Neuronal stem cell (in vitro differentiated cells): ENCODE measurements around the gene RANBP10.
A peak's percentile ranks its signal among the peaks of the same experiment; 100 is the strongest.

Experiments
- DNase-seq: peaks from one replicate; pipeline ENCODE4 v3.0.0-alpha.2; 2013; ENCODE audit warnings: low spot score
- H2AFZ ChIP-seq: one replicate; pipeline ENCODE4 v1.6.1; 2013; ENCODE audit warnings: mild to moderate bottlenecking, low read length, inconsistent platforms
- H2AK5ac ChIP-seq: 2 replicates; pipeline ENCODE4 v1.6.1; 2013; ENCODE audit warnings: low read depth, mild to moderate bottlenecking, inconsistent platforms, low read length, moderate library complexity, mixed read lengths
- H2BK120ac ChIP-seq: 2 replicates; pipeline ENCODE4 v1.6.1; 2013; ENCODE audit warnings: low read depth, mild to moderate bottlenecking, inconsistent platforms, low read length, moderate library complexity, mixed read lengths
- H2BK12ac ChIP-seq: one replicate; pipeline ENCODE4 v1.6.1; 2013; ENCODE audit warnings: low read length, inconsistent platforms
- H2BK15ac ChIP-seq: 2 replicates; pipeline ENCODE4 v1.6.1; 2013; ENCODE audit warnings: mild to moderate bottlenecking, low read length, inconsistent platforms, mixed read lengths
- H2BK5ac ChIP-seq: one replicate; pipeline ENCODE4 v1.6.1; 2013; ENCODE audit warnings: inconsistent platforms, mild to moderate bottlenecking, low read length, moderate library complexity
- H3K14ac ChIP-seq: one replicate; pipeline ENCODE4 v1.6.1; 2013; ENCODE audit warnings: low read length, inconsistent platforms
- H3K18ac ChIP-seq: 2 replicates; pipeline ENCODE4 v1.6.1; 2013; ENCODE audit warnings: low read length, inconsistent platforms
- H3K23ac ChIP-seq: 2 replicates; pipeline ENCODE4 v1.6.1; 2013; ENCODE audit warnings: low read depth, mild to moderate bottlenecking, mixed read lengths, low read length, inconsistent platforms; ENCODE audit not compliant: poor library complexity
- H3K27ac ChIP-seq: replicated peaks from 3 replicates; pipeline ENCODE4 v1.5.1; 2013; ENCODE audit warnings: low read length, inconsistent platforms
- H3K27me3 ChIP-seq, 3 experiments: 2 replicates each; pipeline ENCODE4 v1.6.1; 2013; ENCODE audit warnings: low read length in 3 of 3, mild to moderate bottlenecking in 2 of 3, inconsistent platforms in 1 of 3, low read depth in 1 of 3, mixed read lengths in 1 of 3, moderate library complexity in 1 of 3; ENCODE audit not compliant: control insufficient read depth in 3 of 3, insufficient read depth in 3 of 3
- H3K36me3 ChIP-seq, 2 donors: replicated peaks in 1 of 2; 2 replicates each; pipeline ENCODE4 v1.6.1; 2013; ENCODE audit warnings: low read length in 2 of 2; ENCODE audit not compliant: control insufficient read depth in 2 of 2, insufficient read depth in 2 of 2
- H3K4ac ChIP-seq: 2 replicates; pipeline ENCODE4 v1.6.1; 2013; ENCODE audit warnings: inconsistent platforms, mild to moderate bottlenecking, low read length, moderate library complexity
- H3K4me1 ChIP-seq, 2 donors: 1 replicate in 1 of 2; 2 replicates in 1 of 2; pipeline ENCODE4 v1.6.1; 2013; ENCODE audit warnings: low read length in 2 of 2, low read depth in 1 of 2; ENCODE audit not compliant: control insufficient read depth in 2 of 2, insufficient read depth in 1 of 2
- H3K4me2 ChIP-seq: one replicate; pipeline ENCODE4 v1.6.1; 2013; ENCODE audit warnings: mild to moderate bottlenecking, low read length, inconsistent platforms; ENCODE audit not compliant: insufficient read depth, poor library complexity, severe bottlenecking
- H3K4me3 ChIP-seq, 2 donors: 2 replicates each; pipeline ENCODE4 v1.5.1; 2013; ENCODE audit warnings: low read length in 2 of 2, mild to moderate bottlenecking in 2 of 2, inconsistent platforms in 1 of 2, moderate library complexity in 1 of 2
- H3K79me1 ChIP-seq: one replicate; pipeline ENCODE4 v1.6.1; 2013; ENCODE audit warnings: low read depth, mild to moderate bottlenecking, inconsistent platforms, low read length, moderate library complexity
- H3K9ac ChIP-seq: one replicate; pipeline ENCODE4 v1.6.1; 2013; ENCODE audit warnings: mild to moderate bottlenecking, low read depth, low read length, inconsistent platforms; ENCODE audit not compliant: poor library complexity
- H3K9me3 ChIP-seq, 2 donors: replicated peaks in 1 of 2; 2 replicates each; pipeline versions ENCODE3 to v1.6.1; 2013; ENCODE audit warnings: low read length in 2 of 2, mild to moderate bottlenecking in 2 of 2, inconsistent platforms in 1 of 2, low read depth in 1 of 2, mixed read lengths in 1 of 2, moderate library complexity in 1 of 2; ENCODE audit not compliant: control insufficient read depth in 2 of 2, insufficient read depth in 1 of 2
- H4K8ac ChIP-seq: one replicate; pipeline ENCODE4 v1.6.1; 2013; ENCODE audit warnings: low read depth, mild to moderate bottlenecking, inconsistent platforms, low read length, moderate library complexity
- H4K91ac ChIP-seq: one replicate; pipeline ENCODE4 v1.6.1; 2013; ENCODE audit warnings: low read length, low read depth, mild to moderate bottlenecking, inconsistent platforms; ENCODE audit not compliant: poor library complexity
- WGBS, 2 donors: extraction: QIAGEN DNeasy Blood & Tissue Kit; methylation state at CpG; one replicate each; pipeline ENCODE4 v1.1.7; 2013; ENCODE audit warnings: missing lambda C conversion rate in 2 of 2, mixed read lengths in 1 of 2; ENCODE audit not compliant: insufficient read length in 2 of 2, insufficient replicate concordance in 1 of 2; ENCODE audit errors: extremely low coverage in 2 of 2; 5-methylcytosine and 5-hydroxymethylcytosine counted together

Gene RANBP10

GRCh38 chr16:67719778-67720144 lies 86.6 kb downstream of the RANBP10 start:
- Histone ChIP-seq H2AFZ (peak overlapping the region; percentile 94), H2AK5ac (no peak overlapping the region), H3K9ac (peak overlapping the region; percentile 44), H3K18ac (no peak overlapping the region), H3K36me3 (peaks cover 5 to 34% of the 10 kb centered on the region in 2 donors), H2BK12ac (no peak overlapping the region), H3K4me3 (peak overlapping the region; percentile 82 to 88), H4K8ac (no peak overlapping the region), H3K4ac (no peak overlapping the region), H3K79me1 (no peaks in the 10 kb centered on the region), H3K14ac (no peak overlapping the region), H4K91ac (no peak overlapping the region), H2BK5ac (no peak overlapping the region), H2BK15ac (no peak overlapping the region), H3K9me3 (no peaks in the 10 kb centered on the region), H3K27me3 (no peaks in the 10 kb centered on the region), H3K4me2 (peak overlapping the region; percentile 80), H3K23ac (no peak overlapping the region), H3K4me1 (peaks cover 6 to 7% of the 10 kb centered on the region in 2 donors), H2BK120ac (no peak overlapping the region), H3K27ac (no peak overlapping the region)
- DNase-seq: peak; percentile 27
- WGBS, 2 donors: no CpG with 5 or more reads among the region's 5 CpGs

- H3K79me1 ChIP-seq: no peaks in the 10 kb centered on the region
- H2BK12ac ChIP-seq: no peak within 1 kb of the TSS
- peak within 1 kb of the TSS; percentile 94 for H2AFZ ChIP-seq
- H4K91ac ChIP-seq: no peak within 1 kb of the TSS
- no peak within 1 kb of the TSS for H2BK5ac ChIP-seq
- peak within 1 kb of the TSS; percentile 49 for H2AK5ac ChIP-seq
- H3K27ac ChIP-seq: no peak within 1 kb of the TSS
- no peaks in the 10 kb centered on the region for H3K9me3 ChIP-seq
- no peak within 1 kb of the TSS for H2BK120ac ChIP-seq
- peak within 1 kb of the TSS; percentile 81 for H3K4me2 ChIP-seq
- peaks cover 6 to 7% of the 10 kb centered on the region in 2 donors for H3K4me1 ChIP-seq
- H3K27me3 ChIP-seq: no peaks in the 10 kb centered on the region
- peaks cover 4 to 30% of the 10 kb centered on the region in 2 donors for H3K36me3 ChIP-seq
- peak within 1 kb of the TSS; percentile 87 for H3K23ac ChIP-seq
- H4K8ac ChIP-seq: no peak within 1 kb of the TSS
- DNase-seq: peak; percentile 97
- WGBS, 2 donors: no CpG with 5 or more reads among the region's 59 CpGs
- H3K9ac ChIP-seq: peak within 1 kb of the TSS; percentile 93
- H3K4ac ChIP-seq: no peak within 1 kb of the TSS
- peak within 1 kb of the TSS; percentile 82 to 96 for H3K4me3 ChIP-seq
- H3K14ac ChIP-seq: peak within 1 kb of the TSS; percentile 97
- peak within 1 kb of the TSS; percentile 97 for H3K18ac ChIP-seq
- H2BK15ac ChIP-seq: no peak within 1 kb of the TSS
Observed at GRCh38 chr16:67719048-67719777, 87.1 kb downstream of the RANBP10 start, which contains the start of gene GFOD2. GFOD2 (minus strand) TSS chr16:67719316; CDS start chr16:67685715, 33,601 bp downstream.

- no peak overlapping the region for H2BK15ac ChIP-seq
- no peak overlapping the region for H3K4ac ChIP-seq
- H3K36me3 ChIP-seq: peaks cover 3 to 25% of the 10 kb centered on the region in 2 donors
- peak overlapping the region; percentile 97 for H3K18ac ChIP-seq
- no peak for DNase-seq
- H2AFZ ChIP-seq: peak overlapping the region; percentile 94
- no peak overlapping the region for H3K27ac ChIP-seq
- H3K14ac ChIP-seq: peak overlapping the region; percentile 66
- no peak overlapping the region for H2BK5ac ChIP-seq
- no peak overlapping the region for H4K8ac ChIP-seq
- no peak overlapping the region for H2BK12ac ChIP-seq
- H3K4me2 ChIP-seq: peak overlapping the region; percentile 81
- no peak overlapping the region for H4K91ac ChIP-seq
- no peaks in the 10 kb centered on the region for H3K9me3 ChIP-seq
- WGBS, 2 donors: no CpG with 5 or more reads among the region's 14 CpGs
- H3K4me3 ChIP-seq: peak overlapping the region; percentile 82 to 96
- H3K79me1 ChIP-seq: no peaks in the 10 kb centered on the region
- peak overlapping the region; percentile 87 for H3K23ac ChIP-seq
- peak overlapping the region; percentile 49 for H2AK5ac ChIP-seq
- H3K9ac ChIP-seq: peak overlapping the region; percentile 37
- H2BK120ac ChIP-seq: no peak overlapping the region
- H3K4me1 ChIP-seq: peaks cover 6 to 7% of the 10 kb centered on the region in 2 donors
- no peaks in the 10 kb centered on the region for H3K27me3 ChIP-seq
Observed at GRCh38 chr16:67718668-67719047, 87.7 kb downstream of the RANBP10 start.

GRCh38 chr16:67716097-67716496 lies 90.3 kb downstream of the RANBP10 start:
- Histone ChIP-seq H3K14ac (no peak overlapping the region), H3K9me3 (no peaks in the 10 kb centered on the region), H3K9ac (no peak overlapping the region), H2AFZ (no peak overlapping the region), H3K18ac (no peak overlapping the region), H3K4me3 (no peak overlapping the region), H2BK15ac (no peak overlapping the region), H4K8ac (no peak overlapping the region), H2BK12ac (no peak overlapping the region), H3K4ac (no peak overlapping the region), H2BK5ac (no peak overlapping the region), H3K36me3 (peaks cover 0 to 24% of the 10 kb centered on the region in 2 donors), H4K91ac (no peak overlapping the region), H2AK5ac (no peak overlapping the region), H3K27ac (no peak overlapping the region), H3K4me1 (peaks cover 6 to 7% of the 10 kb centered on the region in 2 donors), H2BK120ac (no peak overlapping the region), H3K27me3 (no peaks in the 10 kb centered on the region), H3K23ac (no peak overlapping the region), H3K79me1 (peaks cover 6% of the 10 kb centered on the region), H3K4me2 (no peak overlapping the region)
- no peak for DNase-seq
- no CpG with 5 or more reads among the region's 2 CpGs for WGBS, 2 donors
